Measurements from ENCODE around the gene DPH6. TPM values are rescaled to one million over a fixed set of nuclear protein-coding genes. Genes with fewer than 3 reads are reported as not detected.

DPH6 gene
- total RNA-seq, 1 donor from 2014 or later = 20.6 TPM

DNA sequence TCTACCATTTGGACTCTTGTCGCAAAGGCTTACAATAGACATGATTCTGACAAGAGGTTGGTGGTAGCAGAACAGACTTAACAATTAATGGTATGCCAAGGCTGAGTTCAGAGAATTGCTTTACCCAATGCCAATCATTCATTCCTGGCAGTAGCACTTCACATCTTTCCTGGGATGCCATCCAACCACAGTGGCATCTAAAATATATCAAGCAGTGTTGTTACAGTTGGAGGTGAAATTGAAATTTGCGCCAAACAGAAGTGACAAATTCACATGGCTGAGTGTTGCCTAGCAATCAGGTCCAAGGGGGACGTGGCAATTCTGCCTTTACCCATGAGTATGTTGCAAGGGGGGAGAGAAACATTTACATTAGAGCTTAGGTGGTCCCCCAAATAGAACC, 21.0 kb upstream of the DPH6 start:
- H3K9me3 Mint-ChIP-seq = peaks cover 21% of the 10 kb centered on the region
- TF ChIP-seq CTCF (IDR thresholded peaks at IDR 0.05; ENCODE audit: unreplicated experiment) = no peak
- no peak overlapping the region for H3K4me3 Mint-ChIP-seq
- no peaks in the 10 kb centered on the region for H3K4me1 Mint-ChIP-seq
- H3K27me3 Mint-ChIP-seq (ENCODE audit: low read depth) = no peaks in the 10 kb centered on the region
- no peak for DNase-seq (ENCODE audit: low spot score in 2 of 2, unreplicated experiment in 2 of 2)
- H3K36me3 Mint-ChIP-seq = peaks cover 7% of the 10 kb centered on the region
- no peak overlapping the region for H3K27ac Mint-ChIP-seq

GRCh38 chr15:35565901-35566300, 19.9 kb upstream of the DPH6 start:
- H3K9me3 Mint-ChIP-seq = peaks cover 17% of the 10 kb centered on the region
- H3K4me1 Mint-ChIP-seq = no peaks in the 10 kb centered on the region
- H3K27me3 Mint-ChIP-seq (ENCODE audit: low read depth) = no peaks in the 10 kb centered on the region
- TF ChIP-seq CTCF (IDR thresholded peaks at IDR 0.05; ENCODE audit: unreplicated experiment) = no peak
- no peak overlapping the region for H3K4me3 Mint-ChIP-seq
- DNase-seq (ENCODE audit: low spot score in 2 of 2, unreplicated experiment in 2 of 2) = no peak
- peaks cover 7% of the 10 kb centered on the region for H3K36me3 Mint-ChIP-seq
- no peak overlapping the region for H3K27ac Mint-ChIP-seq

DNA sequence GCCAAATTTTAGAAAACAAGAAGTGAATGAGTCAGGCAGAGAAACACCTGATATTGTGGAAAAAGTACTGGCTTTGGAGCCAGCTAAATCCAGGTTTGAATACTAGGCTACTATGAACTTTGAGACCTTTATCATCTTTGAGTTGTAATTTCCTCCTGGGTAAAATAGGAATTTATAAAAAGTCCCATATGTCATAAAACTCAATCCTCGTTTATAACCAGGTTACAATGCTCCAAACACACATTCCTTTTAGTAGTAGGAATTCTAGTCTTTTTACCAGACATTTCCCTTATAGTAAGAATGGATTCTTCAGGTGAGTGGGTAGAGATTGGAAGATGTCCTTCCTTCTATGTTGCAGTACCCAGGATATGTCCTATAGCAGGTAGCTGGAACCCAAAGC, 16.7 kb upstream of the DPH6 start:
- no peak for TF ChIP-seq CTCF (IDR thresholded peaks at IDR 0.05; ENCODE audit: unreplicated experiment)
- no peak overlapping the region for H3K27ac Mint-ChIP-seq
- H3K27me3 Mint-ChIP-seq (ENCODE audit: low read depth) = no peaks in the 10 kb centered on the region
- H3K36me3 Mint-ChIP-seq = no peaks in the 10 kb centered on the region
- no peak for DNase-seq (ENCODE audit: low spot score in 2 of 2, unreplicated experiment in 2 of 2)
- H3K4me3 Mint-ChIP-seq = no peak overlapping the region
- no peaks in the 10 kb centered on the region for H3K9me3 Mint-ChIP-seq
- peaks cover 4% of the 10 kb centered on the region for H3K4me1 Mint-ChIP-seq

DNA sequence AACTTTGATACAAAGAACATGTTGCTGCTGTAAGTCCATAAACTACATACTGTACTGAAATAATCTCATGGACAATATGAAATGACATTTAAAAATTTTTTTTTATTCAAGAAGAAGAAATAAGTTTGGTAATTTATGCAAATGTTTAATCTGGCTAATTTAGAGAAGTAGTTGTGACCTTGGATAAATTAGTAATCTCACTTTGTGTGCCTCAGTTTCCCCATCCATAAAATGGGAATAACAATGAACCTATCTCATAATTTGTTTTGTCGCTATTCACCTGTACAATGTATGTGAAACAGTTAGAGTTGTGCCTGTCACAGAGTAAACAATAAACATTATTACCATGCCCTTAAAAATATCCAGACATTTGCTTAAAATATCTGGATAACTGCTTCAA, 15.3 kb upstream of the DPH6 start:
- peaks cover 4% of the 10 kb centered on the region for H3K4me1 Mint-ChIP-seq

GRCh38 chr15:35560870-35561269, 14.9 kb upstream of the DPH6 start:
- Mint-ChIP-seq H3K9me3 (no peaks in the 10 kb centered on the region), H3K27ac (peak overlapping the region; percentile 53), H3K27me3 (ENCODE audit: low read depth) (no peaks in the 10 kb centered on the region), H3K4me3 (no peak overlapping the region), H3K36me3 (no peaks in the 10 kb centered on the region), H3K4me1 (peaks cover 4% of the 10 kb centered on the region)
- TF ChIP-seq CTCF (IDR thresholded peaks at IDR 0.05; ENCODE audit: unreplicated experiment) = no peak
- DNase-seq (ENCODE audit: low spot score in 2 of 2, unreplicated experiment in 2 of 2) = no peak

More for the DNA sequence above, 15.3 kb upstream of the DPH6 start:
- Mint-ChIP-seq H3K4me3 (no peak overlapping the region), H3K27me3 (ENCODE audit: low read depth) (no peaks in the 10 kb centered on the region), H3K9me3 (no peaks in the 10 kb centered on the region), H3K36me3 (no peaks in the 10 kb centered on the region), H3K27ac (no peak overlapping the region)
- no peak for TF ChIP-seq CTCF (IDR thresholded peaks at IDR 0.05; ENCODE audit: unreplicated experiment)
- no peak for DNase-seq (ENCODE audit: low spot score in 2 of 2, unreplicated experiment in 2 of 2)

GRCh38 chr15:35560258-35560657, 14.3 kb upstream of the DPH6 start:
- Mint-ChIP-seq H3K36me3 (no peaks in the 10 kb centered on the region), H3K27me3 (ENCODE audit: low read depth) (no peaks in the 10 kb centered on the region), H3K9me3 (no peaks in the 10 kb centered on the region), H3K4me3 (no peak overlapping the region), H3K27ac (no peak overlapping the region), H3K4me1 (peaks cover 4% of the 10 kb centered on the region)
- no peak for TF ChIP-seq CTCF (IDR thresholded peaks at IDR 0.05; ENCODE audit: unreplicated experiment)
- no peak for DNase-seq (ENCODE audit: low spot score in 2 of 2, unreplicated experiment in 2 of 2)

Measured in mesothelial cell of epicardium (in vitro differentiated cells).